ENCODE data around the gene LRRC61. TPM values are rescaled to one million over a fixed set of nuclear protein-coding genes. Genes with fewer than 3 reads are reported as not detected.

The LRRC61 gene
- total RNA-seq, 1 donor from 2014 or later, result 13.0 TPM

DNA sequence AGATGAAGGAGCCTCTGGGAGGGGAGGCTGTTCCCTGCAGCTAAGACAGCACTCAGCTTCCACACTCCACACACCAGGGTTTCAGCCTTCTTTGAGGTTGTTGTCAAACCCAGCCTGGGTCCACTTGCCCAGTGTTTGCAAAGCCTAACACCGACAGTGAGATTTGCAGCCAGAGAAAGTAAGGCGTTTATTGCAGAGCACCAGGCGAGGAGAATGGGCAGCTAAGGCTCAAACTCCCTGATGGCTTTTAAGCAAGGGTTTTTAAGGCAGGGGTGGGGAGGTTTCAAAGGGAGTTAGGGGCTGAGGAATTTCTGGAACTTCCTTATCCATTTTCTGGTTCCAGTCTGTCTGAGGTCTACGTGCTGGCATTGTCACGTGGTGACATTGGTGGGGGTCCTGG lies 51.3 kb downstream of the LRRC61 start:
- Mint-ChIP-seq H3K9me3 (no peaks in the 10 kb centered on the region), H3K27ac (peak overlapping the region; percentile 94), H3K27me3 (no peaks in the 10 kb centered on the region), H3K36me3 (peaks cover 23% of the 10 kb centered on the region), H3K4me3 (peak overlapping the region; percentile 52), H3K4me1 (ENCODE audit: unreplicated experiment) (peaks cover 56% of the 10 kb centered on the region)
- TF ChIP-seq, protein P1, sequence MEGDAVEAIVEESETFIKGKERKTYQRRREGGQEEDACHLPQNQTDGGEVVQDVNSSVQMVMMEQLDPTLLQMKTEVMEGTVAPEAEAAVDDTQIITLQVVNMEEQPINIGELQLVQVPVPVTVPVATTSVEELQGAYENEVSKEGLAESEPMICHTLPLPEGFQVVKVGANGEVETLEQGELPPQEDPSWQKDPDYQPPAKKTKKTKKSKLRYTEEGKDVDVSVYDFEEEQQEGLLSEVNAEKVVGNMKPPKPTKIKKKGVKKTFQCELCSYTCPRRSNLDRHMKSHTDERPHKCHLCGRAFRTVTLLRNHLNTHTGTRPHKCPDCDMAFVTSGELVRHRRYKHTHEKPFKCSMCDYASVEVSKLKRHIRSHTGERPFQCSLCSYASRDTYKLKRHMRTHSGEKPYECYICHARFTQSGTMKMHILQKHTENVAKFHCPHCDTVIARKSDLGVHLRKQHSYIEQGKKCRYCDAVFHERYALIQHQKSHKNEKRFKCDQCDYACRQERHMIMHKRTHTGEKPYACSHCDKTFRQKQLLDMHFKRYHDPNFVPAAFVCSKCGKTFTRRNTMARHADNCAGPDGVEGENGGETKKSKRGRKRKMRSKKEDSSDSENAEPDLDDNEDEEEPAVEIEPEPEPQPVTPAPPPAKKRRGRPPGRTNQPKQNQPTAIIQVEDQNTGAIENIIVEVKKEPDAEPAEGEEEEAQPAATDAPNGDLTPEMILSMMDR (conservative IDR thresholded peaks at IDR 0.05), result no peak
- no peak for DNase-seq (ENCODE audit: extremely low spot score, unreplicated experiment)

DNA sequence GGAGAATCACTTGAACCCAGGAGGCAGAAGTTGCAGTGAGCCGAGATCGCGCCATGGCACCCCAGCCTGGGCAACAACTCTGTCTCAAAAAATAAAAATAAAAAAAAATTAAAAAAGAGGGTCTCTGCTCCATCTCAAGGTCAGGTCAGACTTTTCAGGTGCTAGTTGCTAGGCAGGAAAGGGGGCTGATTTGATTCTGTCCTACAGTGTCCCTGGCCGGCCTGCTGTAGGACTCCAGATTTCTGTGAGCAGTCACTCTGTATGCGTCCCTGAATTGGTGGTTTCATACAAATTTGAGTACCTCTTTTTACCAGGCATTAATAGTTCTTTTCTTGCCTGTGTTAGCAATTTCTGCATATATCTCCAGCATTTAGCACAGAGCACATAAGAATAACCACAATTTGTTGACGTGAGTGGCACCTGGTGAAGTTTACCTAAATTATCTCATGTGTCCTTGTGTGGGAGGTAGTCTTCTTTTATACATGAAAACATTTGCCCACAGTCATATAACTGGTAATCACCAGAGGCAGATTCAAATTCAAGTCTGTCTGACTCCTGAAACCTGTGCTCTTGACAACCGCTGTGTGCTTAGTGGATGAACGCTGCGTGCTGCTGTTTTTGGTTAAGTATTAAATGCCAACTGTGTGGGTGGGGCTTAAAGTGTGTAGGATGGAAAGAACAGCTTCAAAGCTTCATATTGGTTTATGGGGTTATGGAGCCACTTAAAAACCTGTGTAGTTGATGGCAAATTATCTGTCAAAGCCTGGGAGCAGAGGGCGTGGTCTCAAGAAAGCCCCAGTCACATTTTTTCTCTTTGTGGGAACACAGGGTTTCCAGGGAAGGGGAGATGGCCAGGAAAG lies 52.7 kb downstream of the LRRC61 start:
- peaks cover 64% of the 10 kb centered on the region for H3K4me1 Mint-ChIP-seq (ENCODE audit: unreplicated experiment)
- TF ChIP-seq, protein P1 (conservative IDR thresholded peaks at IDR 0.05), result no peak
- peak overlapping the region; percentile 56 for H3K4me3 Mint-ChIP-seq
- H3K27ac Mint-ChIP-seq, result peak overlapping the region; percentile 94
- DNase-seq (ENCODE audit: extremely low spot score, unreplicated experiment), result no peak
- H3K27me3 Mint-ChIP-seq, result no peaks in the 10 kb centered on the region
- no peaks in the 10 kb centered on the region for H3K9me3 Mint-ChIP-seq
- H3K36me3 Mint-ChIP-seq, result peaks cover 18% of the 10 kb centered on the region

DNA sequence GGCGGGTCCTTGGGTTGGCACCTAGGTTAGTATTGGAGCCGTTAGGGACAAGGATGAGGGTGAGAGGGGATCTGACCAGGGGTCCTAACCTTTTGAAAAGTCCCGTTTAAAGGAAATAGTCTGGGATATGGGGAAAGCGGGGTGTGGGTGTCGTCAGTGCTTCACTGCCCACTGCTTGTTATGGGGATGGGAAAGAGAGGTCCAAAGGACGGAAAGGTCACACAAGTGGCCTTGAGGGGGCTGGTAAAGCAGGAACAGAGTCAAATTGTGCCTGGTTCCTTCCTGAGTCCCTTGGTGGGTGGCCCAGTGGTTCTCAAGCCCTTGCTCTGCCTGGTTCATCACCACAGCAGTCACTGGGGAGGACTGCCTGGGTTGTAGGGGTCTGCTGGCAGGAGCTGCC lies 53.4 kb downstream of the LRRC61 start:
- Mint-ChIP-seq H3K9me3 (no peaks in the 10 kb centered on the region), H3K27ac (peak overlapping the region; percentile 76), H3K36me3 (peaks cover 16% of the 10 kb centered on the region), H3K27me3 (no peaks in the 10 kb centered on the region), H3K4me3 (peak overlapping the region; percentile 56), H3K4me1 (ENCODE audit: unreplicated experiment) (peaks cover 67% of the 10 kb centered on the region)
- TF ChIP-seq, protein P1 (conservative IDR thresholded peaks at IDR 0.05), result no peak
- no peak for DNase-seq (ENCODE audit: extremely low spot score, unreplicated experiment)

DNA sequence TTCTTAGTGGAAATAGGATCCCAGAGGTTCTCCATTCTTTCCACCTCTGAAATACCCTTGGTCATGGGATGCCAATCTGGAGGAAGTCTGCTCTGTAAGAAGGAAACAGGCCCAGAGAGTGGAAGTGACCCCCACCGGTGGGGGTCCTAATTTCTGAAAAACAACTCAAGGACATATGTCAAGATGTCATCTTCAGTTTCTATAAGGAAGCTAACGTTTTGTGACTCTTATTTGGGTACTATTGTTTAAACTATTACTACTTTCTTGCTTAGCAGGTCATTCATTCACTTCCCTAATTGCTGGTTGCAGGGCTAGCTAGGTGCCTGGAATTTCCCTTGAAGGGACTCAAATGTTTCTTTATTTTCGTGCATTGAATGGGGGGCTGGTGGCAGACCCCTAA lies 54.0 kb downstream of the LRRC61 start:
- Mint-ChIP-seq H3K27me3 (no peaks in the 10 kb centered on the region), H3K4me1 (ENCODE audit: unreplicated experiment) (peaks cover 67% of the 10 kb centered on the region), H3K36me3 (peaks cover 16% of the 10 kb centered on the region), H3K27ac (peak overlapping the region; percentile 94), H3K9me3 (no peaks in the 10 kb centered on the region), H3K4me3 (peak overlapping the region; percentile 85)
- no peak for DNase-seq (ENCODE audit: extremely low spot score, unreplicated experiment)
- TF ChIP-seq, protein P1 (conservative IDR thresholded peaks at IDR 0.05), result no peak

DNA sequence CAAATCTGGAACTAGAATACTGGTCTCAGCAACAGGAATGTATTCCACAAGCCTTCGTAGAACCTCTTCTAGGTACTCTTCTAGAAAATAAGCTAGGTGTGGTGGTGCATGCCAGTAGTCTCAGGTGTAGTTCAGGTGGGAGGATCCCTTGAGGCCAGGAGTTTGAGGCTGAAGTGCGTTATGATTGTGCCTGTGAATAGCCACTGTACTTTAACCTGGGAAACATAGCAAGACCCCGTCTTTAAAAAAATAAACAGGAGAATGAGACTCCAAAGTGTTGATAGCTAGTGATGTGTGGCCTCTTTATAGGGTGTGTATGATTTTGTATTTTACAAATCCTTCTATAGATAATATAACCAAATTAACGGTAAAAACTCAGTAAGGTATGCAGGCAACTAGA lies 54.5 kb downstream of the LRRC61 start:
- DNase-seq (ENCODE audit: extremely low spot score, unreplicated experiment), result no peak
- Mint-ChIP-seq H3K9me3 (no peaks in the 10 kb centered on the region), H3K27me3 (no peaks in the 10 kb centered on the region), H3K4me3 (peak overlapping the region; percentile 85), H3K36me3 (peaks cover 16% of the 10 kb centered on the region), H3K27ac (peak overlapping the region; percentile 94), H3K4me1 (ENCODE audit: unreplicated experiment) (peaks cover 70% of the 10 kb centered on the region)
- TF ChIP-seq, protein P1 (conservative IDR thresholded peaks at IDR 0.05), result no peak
